SH-SY5Y (cell line): ENCODE measurements around the gene TGM1.

Experiments
- GATA2 ChIP-seq: IDR thresholded peaks from 2 replicates; pipeline ENCODE4 v1.6.1; 2011; ENCODE audit warnings: mild to moderate bottlenecking, low read depth, low read length
- GATA3 ChIP-seq: IDR thresholded peaks from 2 replicates; pipeline ENCODE4 v1.6.1; 2011; ENCODE audit warnings: low read depth, mild to moderate bottlenecking, low read length, moderate library complexity

TGM1 gene

DNA sequence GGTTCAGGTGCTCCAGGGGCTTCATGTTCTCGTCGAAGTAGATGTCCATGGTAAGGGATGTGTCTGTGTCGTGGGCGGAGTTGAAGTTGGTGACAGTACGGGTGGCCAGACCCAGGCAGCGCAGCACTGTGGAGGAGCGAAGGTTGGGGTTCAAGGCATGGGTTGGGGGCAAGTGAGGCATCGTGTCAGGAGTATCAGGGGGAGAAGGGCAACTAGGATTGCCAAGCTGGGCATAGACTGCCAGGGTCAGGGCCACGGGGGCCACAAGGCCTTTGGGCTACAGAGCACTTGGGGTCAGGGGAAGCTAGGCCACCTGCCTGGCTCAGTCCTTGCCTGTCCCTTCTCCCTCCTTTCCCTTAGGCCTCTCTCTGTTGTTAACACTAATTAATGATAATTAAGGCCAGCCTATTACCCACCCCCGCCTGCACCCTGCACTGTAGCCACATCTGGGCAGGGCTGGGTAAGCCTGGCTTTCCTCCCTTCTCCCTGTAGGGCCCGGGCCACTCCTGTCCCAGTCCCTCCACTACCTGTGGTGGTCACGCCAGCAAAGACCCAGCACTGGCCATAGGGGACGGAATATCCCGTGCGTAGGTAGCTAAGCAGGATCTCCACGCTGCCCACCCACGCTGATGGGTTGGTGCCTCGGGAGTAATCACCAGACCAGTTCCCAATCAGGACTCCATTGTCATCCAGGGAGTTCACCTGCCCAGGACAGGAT is 4.3 kb downstream of the TGM1 start:
- TF ChIP-seq GATA3 = no peak
- TF ChIP-seq GATA2 = no peak

GRCh38 chr14:24258119-24258518 is 4.9 kb downstream of the TGM1 start:
- TF ChIP-seq GATA3 (no peak), GATA2 (no peak)

DNA sequence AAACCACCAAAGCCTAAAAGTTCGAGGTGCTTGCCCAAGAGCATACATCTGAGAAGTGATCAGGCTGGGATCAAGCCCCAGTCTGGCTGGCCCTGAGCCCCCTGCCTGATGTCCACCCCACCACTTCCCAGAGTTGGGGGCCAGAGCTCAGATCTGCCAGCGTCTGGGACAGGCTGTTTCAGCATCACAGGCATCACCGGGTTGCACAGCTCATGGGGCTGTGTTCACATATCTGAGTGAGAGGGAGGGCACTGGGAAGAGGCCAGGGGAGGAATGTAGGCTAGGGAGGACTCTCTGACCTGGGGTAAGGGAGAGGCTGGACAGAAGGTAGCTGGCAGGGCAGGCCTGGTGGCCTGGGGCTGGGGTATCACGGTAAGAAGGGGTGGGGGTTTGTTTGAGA is 6.0 kb downstream of the TGM1 start:
- TF ChIP-seq GATA2 = no peak

DNA sequence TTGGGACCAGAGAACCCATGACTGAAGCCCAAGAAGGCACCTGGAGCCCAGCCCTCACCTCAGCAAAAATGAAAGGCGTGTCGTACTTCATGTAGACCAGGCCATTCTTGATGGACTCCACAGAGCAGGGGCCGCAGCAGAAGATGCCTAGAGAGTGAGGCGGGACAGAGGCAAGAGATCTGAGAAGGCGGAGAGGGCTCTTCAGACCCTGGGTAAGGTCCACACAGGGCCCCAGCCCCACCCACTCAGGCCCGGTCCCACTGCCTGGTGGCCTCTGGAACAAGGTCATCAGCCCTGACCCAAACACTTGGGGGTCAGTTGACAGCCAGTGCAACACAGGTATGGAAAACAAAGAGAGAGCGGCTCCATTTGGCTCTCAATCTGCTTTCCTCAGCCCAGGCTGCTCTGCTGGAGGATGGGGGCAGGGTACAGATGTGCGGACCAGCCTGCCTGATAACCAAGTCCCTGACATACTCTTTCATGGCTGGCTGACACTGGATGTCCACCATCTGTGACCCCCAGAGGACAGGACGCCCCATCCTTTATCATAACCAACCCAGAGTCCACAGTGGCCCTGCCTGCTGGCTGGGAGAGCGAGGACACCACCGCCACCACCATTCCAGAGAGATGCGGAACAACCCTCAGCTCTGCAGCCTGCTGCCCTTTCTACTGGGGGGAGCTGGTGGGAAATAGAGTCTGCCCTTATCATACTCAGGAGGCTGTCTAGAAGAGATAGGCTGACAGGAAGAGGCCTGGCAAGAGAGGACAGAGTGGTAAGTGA is 6.9 kb downstream of the TGM1 start:
- no peak for TF ChIP-seq GATA2
- TF ChIP-seq GATA3 = no peak

GRCh38 chr14:24255438-24255837 is 7.5 kb downstream of the TGM1 start:
- TF ChIP-seq GATA3 = no peak
- no peak for TF ChIP-seq GATA2

DNA sequence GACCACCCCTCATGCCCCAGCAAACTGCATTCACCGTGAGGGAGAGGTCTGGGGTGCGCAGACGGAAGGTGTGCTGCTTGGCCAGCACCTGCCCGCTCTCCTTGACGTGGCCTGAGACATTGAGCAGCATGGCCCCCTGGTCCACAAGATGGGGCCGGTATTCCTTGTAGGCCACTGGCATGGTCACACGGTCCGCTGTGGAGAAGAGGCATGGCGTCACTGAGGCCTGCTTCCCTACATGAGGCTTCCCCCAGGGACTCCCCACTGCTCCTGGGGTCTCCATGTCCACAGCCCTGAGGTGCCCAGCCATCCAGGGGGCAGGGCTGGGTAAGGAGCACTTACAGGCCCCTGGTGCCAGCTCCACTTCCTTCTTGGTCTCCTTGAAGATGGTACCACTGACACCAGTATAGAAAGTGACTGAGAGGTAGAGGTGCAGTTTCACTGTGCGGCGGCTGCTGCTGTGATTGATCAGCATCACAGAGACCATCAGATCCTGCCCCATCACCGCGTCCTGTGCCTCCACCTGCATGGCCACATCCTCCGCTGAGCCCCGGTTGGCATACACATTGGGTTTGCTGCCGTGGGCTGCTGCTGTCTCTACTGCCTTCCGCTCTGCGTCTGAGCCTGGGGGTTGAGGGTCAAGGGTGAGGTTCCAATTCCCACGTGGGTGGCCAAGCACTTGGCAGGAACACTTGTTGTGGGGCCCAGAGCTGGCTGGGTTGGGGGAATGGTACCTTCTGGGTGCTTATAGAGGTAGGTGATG is 8.2 kb downstream of the TGM1 start:
- TF ChIP-seq GATA2 (no peak), GATA3 (no peak)

DNA sequence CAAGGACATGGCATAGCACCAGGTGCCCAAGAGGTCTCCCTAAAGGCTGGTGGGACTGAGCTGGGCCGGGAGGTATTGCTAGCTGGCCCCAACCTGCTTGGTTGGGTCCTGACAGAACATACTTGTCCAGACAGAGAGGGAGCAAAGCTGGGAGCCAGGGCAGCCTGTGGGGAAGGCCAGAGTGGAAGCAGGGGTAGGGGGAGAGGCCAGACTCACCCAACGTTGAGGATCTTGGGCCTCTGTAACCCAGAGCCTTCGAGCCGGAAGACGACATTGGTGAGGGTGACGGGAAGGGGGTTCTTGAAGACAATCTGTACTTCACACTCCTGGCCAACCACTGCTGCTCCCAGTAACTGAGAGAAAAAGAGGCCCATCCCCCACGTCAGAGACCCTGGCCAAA is 9.0 kb downstream of the TGM1 start:
- TF ChIP-seq GATA3 (no peak), GATA2 (no peak)

DNA sequence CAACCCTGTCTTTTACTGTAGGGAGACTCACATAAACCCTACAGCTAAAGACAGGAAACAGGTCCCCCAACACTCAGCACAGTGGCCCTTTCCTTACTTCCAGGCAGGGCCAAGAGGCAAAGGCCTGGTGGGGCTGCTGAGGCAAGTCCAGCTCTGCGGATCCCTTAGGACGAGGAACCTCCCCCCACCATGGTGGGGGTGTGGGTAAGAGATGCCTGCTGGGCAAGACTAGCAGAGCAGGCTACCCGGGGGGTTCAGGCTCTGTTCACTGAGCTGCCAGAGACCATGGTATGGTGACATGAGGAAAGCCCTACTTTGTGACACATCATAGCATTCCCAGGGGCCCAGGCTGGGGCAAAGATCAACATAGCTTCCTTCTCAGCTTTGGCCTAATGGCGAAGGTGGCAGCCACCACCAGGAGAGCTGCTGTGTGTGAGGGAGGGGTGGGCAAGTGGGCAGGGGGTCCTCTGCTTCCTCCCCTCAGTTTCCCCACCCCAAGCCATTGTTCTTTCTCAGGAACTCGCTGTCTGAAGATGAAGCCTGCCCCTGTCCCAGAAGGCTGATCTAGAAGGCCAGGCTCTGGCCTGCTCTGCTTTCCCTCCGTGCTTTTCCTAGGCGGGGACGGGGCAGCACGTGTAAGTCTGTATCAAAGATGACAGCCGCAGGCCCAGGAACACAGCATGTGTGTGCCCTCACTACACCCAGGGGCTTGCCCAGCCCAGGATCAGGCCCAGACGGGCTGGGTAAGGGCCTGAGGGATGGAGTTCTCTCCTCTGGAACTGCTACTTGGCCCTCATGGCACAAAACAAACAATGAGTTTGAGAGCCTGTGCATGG is 10.5 kb downstream of the TGM1 start:
- TF ChIP-seq GATA3 (no peak), GATA2 (no peak)

GRCh38 chr14:24251880-24252288 is 11.1 kb downstream of the TGM1 start:
- TF ChIP-seq GATA3 = no peak
- no peak for TF ChIP-seq GATA2

- TF ChIP-seq GATA2 (no peak), GATA3 (no peak)
Observed at GRCh38 chr14:24250354-24250753, 12.6 kb downstream of the TGM1 start.

GRCh38 chr14:24249230-24250021 is 13.6 kb downstream of the TGM1 start:
- TF ChIP-seq GATA2 (no peak), GATA3 (no peak)

DNA sequence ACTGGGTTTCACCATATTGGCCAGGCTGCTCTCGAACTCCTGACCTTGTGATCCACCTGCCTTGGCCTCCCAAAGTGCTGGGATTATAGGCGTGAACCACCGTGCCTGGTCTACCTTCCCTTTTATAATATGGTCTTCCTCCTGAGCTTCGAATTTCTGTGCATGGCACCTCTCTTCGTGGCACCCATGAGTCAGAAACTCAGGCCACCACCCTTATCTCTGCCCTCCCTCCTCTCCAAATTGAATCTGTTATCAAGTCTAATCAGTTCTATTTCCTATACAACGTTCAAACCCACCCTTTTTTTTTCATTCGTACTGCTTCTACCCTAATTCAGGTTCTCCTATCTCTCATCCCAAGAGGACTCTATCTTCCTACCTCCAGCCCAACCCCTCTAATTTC is 15.6 kb downstream of the TGM1 start:
- no peak for TF ChIP-seq GATA3
- TF ChIP-seq GATA2 = no peak

GRCh38 chr14:24246765-24247212 is 16.2 kb downstream of the TGM1 start:
- TF ChIP-seq GATA3 (no peak), GATA2 (no peak)
